OCI-LY3 (cell line): ENCODE results near the gene NGEF.

ENCODE experiments used
- H2AFZ ChIP-seq: fragments of 200-600, 300-600 bp; shearing (Covaris generic); 2 replicates; pipeline ENCODE4 v1.6.0; 2014; ENCODE audit warnings: antibody characterized with exemption, low read depth, low read length
- H3K27ac ChIP-seq: fragments of 200-600, 300-600 bp; sonication (generic); 2 replicates; pipeline ENCODE4 v1.5.1; 2014; ENCODE audit warnings: mild to moderate bottlenecking, low read length, moderate library complexity, mixed read lengths
- H3K27me3 ChIP-seq: fragments of 200-600, 300-600 bp; sonication (generic); 2 replicates; pipeline ENCODE4 v1.6.1; 2014; ENCODE audit warnings: low read depth, low read length, mixed read lengths
- H3K36me3 ChIP-seq: fragments of 200-600, 300-600 bp; sonication (generic); replicated peaks from 2 replicates; pipeline ENCODE3; 2014; ENCODE audit warnings: low read depth, low read length, mixed read lengths
- H3K4me1 ChIP-seq: fragments of 300-600, 200-600 bp; sonication (generic); 2 replicates; pipeline ENCODE4 v1.6.1; 2014; ENCODE audit warnings: low read length, mixed read lengths
- H3K4me2 ChIP-seq: fragments of 200-600, 300-600 bp; sonication (generic); 2 replicates; pipeline ENCODE4 v1.6.1; 2014; ENCODE audit warnings: low read length, mixed read lengths
- H3K4me3 ChIP-seq: fragments of 300-600, 200-600 bp; sonication (generic); 2 replicates; pipeline ENCODE4 v1.5.1; 2014; ENCODE audit warnings: antibody characterized with exemption, mild to moderate bottlenecking, low read length, moderate library complexity
- H3K79me2 ChIP-seq: fragments of 300-600, 200-600 bp; shearing (Covaris generic); 2 replicates; pipeline ENCODE4 v1.6.1; 2014; ENCODE audit warnings: mild to moderate bottlenecking, low read length, mixed read lengths
- H3K9ac ChIP-seq: fragments of 300-600, 200-600 bp; shearing (Covaris generic); 2 replicates; pipeline ENCODE4 v1.6.0; 2014; ENCODE audit warnings: mild to moderate bottlenecking, low read length, moderate library complexity
- H3K9me3 ChIP-seq: fragments of 200-600, 300-600 bp; shearing (Covaris generic); 2 replicates; pipeline ENCODE4 v1.6.1; 2014; ENCODE audit warnings: low read length, mixed read lengths; ENCODE audit not compliant: insufficient read depth
- H4K20me1 ChIP-seq: fragments of 200-600, 300-600 bp; sonication (generic); 2 replicates; pipeline ENCODE4 v1.6.1; 2016; ENCODE audit warnings: low read length, mixed read lengths; ENCODE audit not compliant: insufficient read depth
- CTCF ChIP-seq: fragments of 200-600, 300-600 bp; sonication (generic); IDR thresholded peaks from 2 replicates; pipeline ENCODE4 v1.5.1; 2014; ENCODE audit warnings: antibody characterized with exemption, low read length, low read depth
- EZH2phosphoT487 ChIP-seq: fragments of 200-600 bp; shearing (Covaris generic); IDR thresholded peaks from 2 replicates; pipeline ENCODE4 v1.6.1; 2018; ENCODE audit warnings: antibody characterized with exemption, mixed run types, low read depth

NGEF gene

GRCh38 chr2:232981767-232982360, 31.2 kb downstream of the NGEF start:
- no peaks in the 10 kb centered on the region for H3K36me3 ChIP-seq
- no peaks in the 10 kb centered on the region for H3K27me3 ChIP-seq
- no peak overlapping the region for H3K27ac ChIP-seq
- no peak overlapping the region for H3K9ac ChIP-seq
- no peaks in the 10 kb centered on the region for H3K79me2 ChIP-seq
- H2AFZ ChIP-seq, result no peak overlapping the region
- TF ChIP-seq CTCF (peak; percentile 18; the same call in 1 of the 2 replicates), EZH2phosphoT487 (no peak)
- no peaks in the 10 kb centered on the region for H4K20me1 ChIP-seq
- H3K9me3 ChIP-seq, result 0 out of 2 replicates have a peak, but pooled peaks cover 5% of the 10 kb centered on the region
- H3K4me1 ChIP-seq, result peaks cover 61% of the 10 kb centered on the region
- no peak overlapping the region for H3K4me3 ChIP-seq
- no peak overlapping the region for H3K4me2 ChIP-seq

- Histone ChIP-seq H3K4me1 (peaks cover 61% of the 10 kb centered on the region), H3K9ac (no peak overlapping the region), H4K20me1 (no peaks in the 10 kb centered on the region), H3K36me3 (no peaks in the 10 kb centered on the region), H2AFZ (no peak overlapping the region), H3K27ac (no peak overlapping the region), H3K9me3 (0 out of 2 replicates have a peak, but pooled peaks cover 5% of the 10 kb centered on the region), H3K4me2 (no peak overlapping the region), H3K27me3 (no peaks in the 10 kb centered on the region), H3K4me3 (no peak overlapping the region), H3K79me2 (no peaks in the 10 kb centered on the region)
- no peak for TF ChIP-seq EZH2phosphoT487
- no peak for TF ChIP-seq CTCF
These were observed 31.7 kb downstream of the NGEF start for GRCh38 chr2:232981356-232981755.

- no peak overlapping the region for H3K27ac ChIP-seq
- no peak overlapping the region for H3K9ac ChIP-seq
- no peaks in the 10 kb centered on the region for H3K79me2 ChIP-seq
- no peaks in the 10 kb centered on the region for H3K27me3 ChIP-seq
- H3K4me3 ChIP-seq, result no peak overlapping the region
- no peak for TF ChIP-seq CTCF
- no peak for TF ChIP-seq EZH2phosphoT487
- no peaks in the 10 kb centered on the region for H3K9me3 ChIP-seq
- no peaks in the 10 kb centered on the region for H4K20me1 ChIP-seq
- no peaks in the 10 kb centered on the region for H3K36me3 ChIP-seq
- H3K4me1 ChIP-seq, result peaks cover 61% of the 10 kb centered on the region
- H2AFZ ChIP-seq, result no peak overlapping the region
- H3K4me2 ChIP-seq, result peak overlapping the region; percentile 61; the same call in 1 of the 2 replicates
These were observed 32.4 kb downstream of the NGEF start for GRCh38 chr2:232980683-232981082.

- H4K20me1 ChIP-seq, result no peaks in the 10 kb centered on the region
- peaks cover 57% of the 10 kb centered on the region for H3K4me1 ChIP-seq
- no peaks in the 10 kb centered on the region for H3K79me2 ChIP-seq
- H3K27me3 ChIP-seq, result no peaks in the 10 kb centered on the region
- TF ChIP-seq CTCF (peak; percentile 25; the same call in 1 of the 2 replicates), EZH2phosphoT487 (no peak)
- no peaks in the 10 kb centered on the region for H3K36me3 ChIP-seq
- H3K9ac ChIP-seq, result peak overlapping the region; percentile 29; the same call in 1 of the 2 replicates
- peak overlapping the region; percentile 42 for H3K27ac ChIP-seq
- peak overlapping the region; percentile 40 for H3K4me3 ChIP-seq
- peak overlapping the region; percentile 61 for H3K4me2 ChIP-seq
- peak overlapping the region; percentile 56 for H2AFZ ChIP-seq
- H3K9me3 ChIP-seq, result no peaks in the 10 kb centered on the region
These were observed 33.1 kb downstream of the NGEF start for GRCh38 chr2:232979871-232980461.
